ENCODE data around the gene CLASP2.
"Not testable (repeated sequence)": the region's sequence is repeated elsewhere in the genome, so short reads cannot be mapped to it uniquely, and the experiment has no call there.

CLASP2 gene

GRCh38 chr3:33547101-33547500, 171.0 kb downstream of the CLASP2 start:
- no peak for DNase-seq

GRCh38 chr3:33544126-33544525, 173.9 kb downstream of the CLASP2 start:
- DNase-seq, result no peak

- no peak for DNase-seq
These were observed 174.5 kb downstream of the CLASP2 start for GRCh38 chr3:33543601-33544000.

GRCh38 chr3:33541918-33542317, 176.1 kb downstream of the CLASP2 start:
- no peak for DNase-seq

GRCh38 chr3:33538678-33539339, 179.2 kb downstream of the CLASP2 start:
- DNase-seq, result no peak

- DNase-seq, result no peak
These were observed 180.9 kb downstream of the CLASP2 start for GRCh38 chr3:33537133-33537532.

GRCh38 chr3:33526787-33527186, 191.3 kb downstream of the CLASP2 start:
- DNase-seq, result no peak

- no peak for DNase-seq
These were observed 192.8 kb downstream of the CLASP2 start for GRCh38 chr3:33525232-33525631.

- DNase-seq, result no peak
These were observed 194.9 kb downstream of the CLASP2 start for GRCh38 chr3:33523093-33523667.

- no peak for DNase-seq
These were observed 196.3 kb downstream of the CLASP2 start for GRCh38 chr3:33521736-33522135.

- DNase-seq, result no peak
These were observed 204.7 kb downstream of the CLASP2 start for GRCh38 chr3:33513262-33513863.

- no peak for DNase-seq
These were observed 213.0 kb downstream of the CLASP2 start for GRCh38 chr3:33505027-33505426.

GRCh38 chr3:33496449-33496848, 221.6 kb downstream of the CLASP2 start:
- DNase-seq, result no peak

- DNase-seq, result no peak
These were observed 226.3 kb downstream of the CLASP2 start for GRCh38 chr3:33491721-33492120.

GRCh38 chr3:33490641-33491241, 227.3 kb downstream of the CLASP2 start:
- DNase-seq, result no peak

- DNase-seq, result no peak
These were observed 229.4 kb downstream of the CLASP2 start for GRCh38 chr3:33488683-33489082.

GRCh38 chr3:33488246-33488645, 229.8 kb downstream of the CLASP2 start:
- no peak for DNase-seq

- no peak for DNase-seq
These were observed 235.9 kb downstream of the CLASP2 start for GRCh38 chr3:33482111-33482521.

GRCh38 chr3:33474896-33475295, 243.2 kb downstream of the CLASP2 start:
- DNase-seq, result no peak

GRCh38 chr3:33473813-33474212, 244.2 kb downstream of the CLASP2 start:
- DNase-seq, result no peak

- no peak for DNase-seq
These were observed 250.3 kb downstream of the CLASP2 start for GRCh38 chr3:33467786-33468185.

- DNase-seq, result no peak
These were observed 257.0 kb downstream of the CLASP2 start for GRCh38 chr3:33461097-33461496.

GRCh38 chr3:33459577-33459976, 258.5 kb downstream of the CLASP2 start:
- not testable (repeated sequence) for DNase-seq
